ENCODE measurements around the gene CPTP. TPM values are rescaled to one million over a fixed set of nuclear protein-coding genes. Genes with fewer than 3 reads are reported as not detected.
"Not testable (repeated sequence)": the region's sequence is repeated elsewhere in the genome, so short reads cannot be mapped to it uniquely, and the experiment has no call there.

CPTP gene
- total RNA-seq, 1 donor from 2014 or later, result 12.3 TPM

GRCh38 chr1:1314237-1314586 is 10.4 kb upstream of the CPTP start:
- H3K27ac Mint-ChIP-seq, result no peak overlapping the region
- intact Hi-C loops (cut with micrococcal nuclease), result no loop called here
- no peak overlapping the region for H3K4me3 Mint-ChIP-seq
- H3K9me3 Mint-ChIP-seq, result no peaks in the 10 kb centered on the region
- H3K27me3 Mint-ChIP-seq, result no peaks in the 10 kb centered on the region
- no peak for DNase-seq
- H3K36me3 Mint-ChIP-seq (ENCODE audit: low read depth), result peaks cover 44% of the 10 kb centered on the region
- peaks cover 2% of the 10 kb centered on the region for H3K4me1 Mint-ChIP-seq

DNA sequence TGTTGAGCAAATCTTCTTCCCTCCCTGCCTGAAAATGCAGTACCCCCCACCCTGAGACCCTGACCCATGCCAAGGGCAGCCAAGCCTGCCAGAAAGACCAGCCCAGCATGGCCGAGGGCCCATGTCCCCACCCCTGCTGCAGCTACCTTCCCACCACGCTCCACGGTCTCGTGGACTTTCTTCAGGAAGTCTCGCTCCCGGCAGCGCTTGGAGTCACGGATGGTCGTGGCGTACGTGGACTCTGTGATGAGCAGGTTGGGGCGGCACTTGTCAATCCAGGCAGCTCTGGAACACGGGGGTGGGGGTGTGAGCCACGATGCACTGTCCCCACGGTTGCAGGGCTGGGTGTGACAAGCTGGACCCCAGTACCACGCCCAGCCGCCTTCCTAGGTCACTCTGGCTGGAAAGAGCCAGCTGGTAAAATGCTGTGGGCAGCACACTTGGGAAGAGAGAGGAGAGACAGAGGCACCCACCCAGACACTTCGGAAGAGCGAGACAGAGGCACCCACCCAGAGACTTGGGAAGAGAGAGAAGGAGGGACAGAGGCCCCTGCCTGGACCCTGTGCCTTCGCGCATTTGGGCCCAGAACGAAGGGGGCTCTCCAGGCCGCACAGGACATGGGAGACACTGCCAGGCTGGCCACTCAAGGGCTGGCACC is 9.8 kb upstream of the CPTP start:
- no peaks in the 10 kb centered on the region for H3K9me3 Mint-ChIP-seq
- peaks cover 45% of the 10 kb centered on the region for H3K36me3 Mint-ChIP-seq (ENCODE audit: low read depth)
- H3K27me3 Mint-ChIP-seq, result no peaks in the 10 kb centered on the region
- peaks cover 2% of the 10 kb centered on the region for H3K4me1 Mint-ChIP-seq
- intact Hi-C loops (cut with micrococcal nuclease), result no loop called here
- DNase-seq, result no peak
- H3K27ac Mint-ChIP-seq, result no peak overlapping the region
- no peak overlapping the region for H3K4me3 Mint-ChIP-seq

DNA sequence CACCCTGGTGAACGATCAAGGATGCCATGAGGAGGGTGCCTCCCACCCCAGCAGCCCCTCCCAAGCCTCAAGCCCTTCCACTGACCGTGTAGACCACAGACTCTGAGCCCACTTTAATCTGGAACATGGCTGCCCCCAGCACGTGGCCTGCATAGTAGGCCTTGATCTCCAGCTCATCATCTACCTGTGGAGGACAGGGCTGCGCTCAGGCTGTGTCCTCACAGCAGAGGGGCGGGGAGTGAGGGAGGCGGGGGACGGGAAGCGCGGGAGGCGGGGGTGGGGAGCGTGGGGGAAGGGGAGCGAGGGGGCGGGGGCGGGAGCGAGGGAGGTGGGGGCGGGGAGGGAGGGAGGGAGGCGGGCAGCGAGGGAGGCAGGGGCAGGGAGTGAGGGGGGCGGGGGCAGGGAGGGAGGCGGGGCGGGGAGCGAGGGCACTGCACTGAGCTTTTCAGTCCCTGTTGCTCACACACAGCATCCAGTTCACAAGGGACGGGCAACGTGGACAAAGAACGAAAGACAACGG is 9.1 kb upstream of the CPTP start:
- peaks cover 48% of the 10 kb centered on the region for H3K36me3 Mint-ChIP-seq (ENCODE audit: low read depth)

GRCh38 chr1:1316199-1316598 is 8.4 kb upstream of the CPTP start:
- H3K27me3 Mint-ChIP-seq; H3K4me1 Mint-ChIP-seq; H3K9me3 Mint-ChIP-seq; intact Hi-C loops (cut with micrococcal nuclease); H3K4me3 Mint-ChIP-seq; H3K27ac Mint-ChIP-seq; DNase-seq: not testable (repeated sequence)
- H3K36me3 Mint-ChIP-seq (ENCODE audit: low read depth), result peaks cover 46% of the 10 kb centered on the region

More for the DNA sequence above, 9.1 kb upstream of the CPTP start:
- H3K4me3 Mint-ChIP-seq, result no peak overlapping the region
- peaks cover 2% of the 10 kb centered on the region for H3K4me1 Mint-ChIP-seq
- no peak overlapping the region for H3K27ac Mint-ChIP-seq
- H3K27me3 Mint-ChIP-seq, result no peaks in the 10 kb centered on the region
- H3K9me3 Mint-ChIP-seq, result no peaks in the 10 kb centered on the region
- DNase-seq, result no peak
- intact Hi-C loops (cut with micrococcal nuclease), result no loop called here

- Mint-ChIP-seq H3K9me3 (no peaks in the 10 kb centered on the region), H3K27me3 (no peaks in the 10 kb centered on the region), H3K27ac (no peak overlapping the region), H3K36me3 (ENCODE audit: low read depth) (peaks cover 51% of the 10 kb centered on the region), H3K4me3 (no peak overlapping the region), H3K4me1 (peaks cover 5% of the 10 kb centered on the region)
- intact Hi-C loops (cut with micrococcal nuclease), result no loop called here
- DNase-seq, result no peak
Observed at GRCh38 chr1:1317420-1317819, 7.2 kb upstream of the CPTP start.

GRCh38 chr1:1318131-1318652 is 6.4 kb upstream of the CPTP start:
- Mint-ChIP-seq H3K4me1 (peaks cover 10% of the 10 kb centered on the region), H3K4me3 (no peak overlapping the region), H3K36me3 (ENCODE audit: low read depth) (peaks cover 48% of the 10 kb centered on the region)

GRCh38 chr1:1318777-1319645 is 5.6 kb upstream of the CPTP start:
- H3K27me3 Mint-ChIP-seq, result no peaks in the 10 kb centered on the region
- no peak overlapping the region for H3K4me3 Mint-ChIP-seq
- H3K4me1 Mint-ChIP-seq, result peaks cover 14% of the 10 kb centered on the region
- intact Hi-C loops (cut with micrococcal nuclease), result no loop called here
- no peaks in the 10 kb centered on the region for H3K9me3 Mint-ChIP-seq
- H3K36me3 Mint-ChIP-seq (ENCODE audit: low read depth), result peaks cover 46% of the 10 kb centered on the region
- DNase-seq, result no peak
- no peak overlapping the region for H3K27ac Mint-ChIP-seq

More at GRCh38 chr1:1318131-1318652, 6.4 kb upstream of the CPTP start:
- intact Hi-C loops (cut with micrococcal nuclease), result no loop called here
- Mint-ChIP-seq H3K9me3 (no peaks in the 10 kb centered on the region), H3K27me3 (no peaks in the 10 kb centered on the region), H3K27ac (no peak overlapping the region)
- no peak for DNase-seq

DNA sequence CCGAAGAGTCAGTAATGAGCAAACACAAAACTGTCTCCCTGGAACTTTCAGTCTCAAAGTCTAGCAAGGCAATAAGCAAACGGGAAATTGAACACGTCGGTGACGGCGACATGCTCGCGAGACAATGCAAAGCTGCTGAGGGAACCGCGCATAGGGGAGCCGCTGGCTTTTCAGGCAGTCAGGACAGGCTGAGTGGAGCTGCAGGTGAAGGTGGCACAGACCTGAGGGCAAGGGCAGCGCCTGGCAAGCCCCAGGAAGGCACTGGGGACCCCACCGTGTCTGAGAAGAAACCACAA is 5.0 kb upstream of the CPTP start:
- no peak overlapping the region for H3K27ac Mint-ChIP-seq

GRCh38 chr1:1320666-1321448 is 3.7 kb upstream of the CPTP start:
- no peak overlapping the region for H3K27ac Mint-ChIP-seq

More for the DNA sequence above, 5.0 kb upstream of the CPTP start:
- intact Hi-C loops (cut with micrococcal nuclease), result no loop called here
- peaks cover 16% of the 10 kb centered on the region for H3K4me1 Mint-ChIP-seq
- no peaks in the 10 kb centered on the region for H3K27me3 Mint-ChIP-seq
- H3K4me3 Mint-ChIP-seq, result no peak overlapping the region
- no peak for DNase-seq
- H3K36me3 Mint-ChIP-seq (ENCODE audit: low read depth), result peaks cover 47% of the 10 kb centered on the region
- no peaks in the 10 kb centered on the region for H3K9me3 Mint-ChIP-seq

DNA sequence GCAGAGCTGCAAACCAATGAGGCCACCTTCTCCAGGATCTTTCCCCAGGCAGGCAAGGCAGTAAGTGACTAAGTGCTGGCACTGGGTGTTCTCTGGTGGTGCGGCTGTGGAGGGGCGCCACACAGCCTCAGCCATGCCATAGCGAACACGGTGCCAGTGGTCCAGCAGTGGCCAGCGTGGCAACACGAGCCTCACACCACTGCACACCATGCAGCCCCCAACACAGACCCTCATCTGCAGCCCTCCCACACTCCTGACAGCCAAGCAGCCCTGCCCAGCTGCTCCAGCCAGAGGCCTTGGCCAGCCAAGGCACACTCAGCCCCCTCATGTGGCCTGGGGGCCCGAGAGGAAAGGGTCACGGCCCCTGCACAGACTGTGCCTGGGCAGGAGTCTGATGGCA is 3.1 kb upstream of the CPTP start:
- DNase-seq, result no peak
- H3K4me3 Mint-ChIP-seq, result no peak overlapping the region
- peaks cover 18% of the 10 kb centered on the region for H3K4me1 Mint-ChIP-seq
- H3K27me3 Mint-ChIP-seq, result no peaks in the 10 kb centered on the region
- no peak overlapping the region for H3K27ac Mint-ChIP-seq
- intact Hi-C loops (cut with micrococcal nuclease), result no loop called here
- no peaks in the 10 kb centered on the region for H3K9me3 Mint-ChIP-seq
- peaks cover 34% of the 10 kb centered on the region for H3K36me3 Mint-ChIP-seq (ENCODE audit: low read depth)

More at GRCh38 chr1:1320666-1321448, 3.7 kb upstream of the CPTP start:
- Mint-ChIP-seq H3K9me3 (no peaks in the 10 kb centered on the region), H3K4me1 (peaks cover 14% of the 10 kb centered on the region), H3K4me3 (no peak overlapping the region), H3K27me3 (no peaks in the 10 kb centered on the region), H3K36me3 (ENCODE audit: low read depth) (peaks cover 39% of the 10 kb centered on the region)
- intact Hi-C loops (cut with micrococcal nuclease), result no loop called here
- DNase-seq, result no peak

- Mint-ChIP-seq H3K27me3 (no peaks in the 10 kb centered on the region), H3K9me3 (no peaks in the 10 kb centered on the region), H3K27ac (peak overlapping the region; percentile 76), H3K4me3 (peak overlapping the region; percentile 92), H3K4me1 (peaks cover 18% of the 10 kb centered on the region), H3K36me3 (ENCODE audit: low read depth) (peaks cover 31% of the 10 kb centered on the region)
- intact Hi-C loops (cut with micrococcal nuclease), result no loop called here
- DNase-seq, result no peak
Observed at GRCh38 chr1:1322418-1322817, 2.2 kb upstream of the CPTP start.

- no peak for DNase-seq
- Mint-ChIP-seq H3K27ac (peak overlapping the region; percentile 89), H3K4me3 (peak overlapping the region; percentile 92), H3K4me1 (peaks cover 18% of the 10 kb centered on the region), H3K27me3 (no peaks in the 10 kb centered on the region), H3K36me3 (ENCODE audit: low read depth) (peaks cover 29% of the 10 kb centered on the region), H3K9me3 (no peaks in the 10 kb centered on the region)
- intact Hi-C loops (cut with micrococcal nuclease), result no loop called here
Observed at GRCh38 chr1:1322952-1323351, 1.6 kb upstream of the CPTP start.

DNA sequence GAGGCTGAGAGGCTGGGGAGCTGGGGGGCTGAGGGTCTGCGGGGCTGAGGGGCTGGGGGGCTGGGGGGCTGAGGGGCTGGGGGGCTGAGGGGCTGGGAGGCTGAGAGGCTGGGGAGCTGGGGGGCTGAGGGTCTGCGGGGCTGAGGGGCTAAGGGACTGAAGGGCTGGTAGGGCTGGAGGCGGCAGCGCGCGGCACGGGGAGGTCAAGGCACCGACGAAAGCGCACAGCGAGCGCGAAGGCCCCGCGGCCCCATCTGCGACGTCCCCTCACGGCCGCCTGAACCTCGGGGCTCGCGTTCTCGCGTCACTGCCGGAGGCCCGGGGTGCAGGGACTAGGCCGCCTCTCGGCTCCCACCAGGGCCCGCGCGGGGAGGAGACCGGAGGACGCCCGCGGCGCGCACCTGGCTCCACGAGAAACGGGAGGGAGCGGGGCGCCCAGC is 498 bp upstream of the CPTP start:
- no peaks in the 10 kb centered on the region for H3K27me3 Mint-ChIP-seq
- H3K27ac Mint-ChIP-seq, result peak overlapping the region; percentile 37
- peaks cover 18% of the 10 kb centered on the region for H3K4me1 Mint-ChIP-seq
- intact Hi-C loops (cut with micrococcal nuclease), result loop anchor here (2.0 kb wide), 2 partner anchors 15 to 25 kb away; partner anchors contain the start of genes DVL1 and PUSL1
- no peaks in the 10 kb centered on the region for H3K9me3 Mint-ChIP-seq
- H3K4me3 Mint-ChIP-seq, result peak overlapping the region; percentile 89
- no peak for DNase-seq
- peaks cover 21% of the 10 kb centered on the region for H3K36me3 Mint-ChIP-seq (ENCODE audit: low read depth)
